LHCN-M2 (cell line): ENCODE data around the gene TMEM182. TPM values are rescaled to one million over a fixed set of nuclear protein-coding genes. Genes with fewer than 3 reads are reported as not detected.
A peak's percentile ranks its signal among the peaks of the same experiment; 100 is the strongest.

ENCODE experiments used
- DNase-seq: peaks from one replicate; pipeline ENCODE4 v3.0.0-alpha.2; 2012; ENCODE audit warnings: low read depth
- total RNA-seq: library from RNA; depleted of rRNA; stranded (reverse); fragments of >200 nt; gene quantifications from 2 replicates; pipeline ENCODE4 v1.2.3, GENCODE V29; 2014

TMEM182 gene
- total RNA-seq, 1 experiment from 2014 or later, result 4.0 TPM

DNA sequence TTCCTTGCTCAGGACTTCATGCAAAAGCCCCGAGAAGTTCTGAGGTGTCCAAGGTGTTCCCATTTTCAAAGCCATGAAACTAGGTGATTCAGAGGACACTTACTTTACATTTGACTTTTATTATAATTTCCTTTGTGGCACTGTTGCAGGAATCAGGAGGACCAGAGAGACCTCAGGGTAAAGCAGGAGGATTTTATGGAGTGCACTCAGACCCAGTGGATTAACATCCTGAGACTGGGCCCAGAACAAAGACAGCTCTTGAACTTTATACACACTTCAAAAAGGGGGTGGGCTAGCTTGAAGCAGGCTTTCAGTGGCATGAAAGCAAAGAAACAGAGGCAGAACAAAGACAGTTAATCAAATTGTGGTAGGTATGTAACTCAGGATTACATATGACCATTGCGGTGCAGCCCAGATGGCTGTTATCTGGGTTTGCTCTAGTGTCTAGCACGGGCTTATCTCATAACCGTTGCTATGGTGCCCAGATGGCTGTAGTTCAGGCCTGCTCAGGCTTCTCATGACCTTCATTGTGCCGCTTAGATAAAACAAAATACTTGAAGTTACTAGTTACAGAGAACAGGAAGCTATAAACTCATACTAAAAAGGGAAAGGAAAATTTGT lies 39.4 kb downstream of the TMEM182 start:
- peak; percentile 26 for DNase-seq

DNA sequence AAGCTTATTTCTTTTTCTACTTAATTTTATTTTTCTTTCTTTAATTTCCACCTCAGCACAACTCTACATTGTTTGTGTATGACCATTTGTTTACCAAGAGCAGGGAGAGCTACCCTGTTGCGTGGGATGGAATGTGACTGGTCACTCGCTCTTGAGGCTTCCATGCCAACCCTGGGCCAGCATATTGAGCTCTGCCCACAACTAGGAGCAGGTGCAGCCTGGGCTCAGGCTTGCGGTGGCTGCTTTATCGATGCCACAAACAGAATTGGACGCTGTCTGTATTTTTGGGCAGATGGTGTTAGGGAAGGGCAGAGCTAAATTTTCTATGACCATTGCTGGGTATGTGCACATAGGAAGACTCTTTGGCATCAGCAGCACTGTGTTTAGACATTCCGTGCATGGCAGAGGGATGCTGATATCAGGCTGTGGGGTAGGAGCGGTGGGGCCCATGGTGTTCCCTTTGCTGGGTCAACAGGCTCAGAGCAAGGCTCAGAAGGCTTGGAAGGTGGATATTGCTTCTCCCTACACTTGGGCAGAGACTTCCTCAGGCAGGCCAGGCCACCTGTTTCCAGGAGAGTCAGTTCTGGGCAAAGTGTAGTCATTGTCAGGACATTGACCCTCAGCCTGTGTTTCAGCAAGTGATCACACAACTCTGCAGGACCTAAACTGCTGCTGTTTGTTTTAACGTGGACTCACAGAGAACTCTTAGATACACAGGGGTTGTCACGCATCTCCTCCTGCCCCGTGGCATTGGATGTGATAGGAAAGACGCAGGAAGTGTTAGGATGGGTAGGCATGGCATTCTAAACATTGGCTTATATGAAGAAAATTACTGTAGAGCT lies 40.2 kb downstream of the TMEM182 start:
- DNase-seq, result no peak

DNA sequence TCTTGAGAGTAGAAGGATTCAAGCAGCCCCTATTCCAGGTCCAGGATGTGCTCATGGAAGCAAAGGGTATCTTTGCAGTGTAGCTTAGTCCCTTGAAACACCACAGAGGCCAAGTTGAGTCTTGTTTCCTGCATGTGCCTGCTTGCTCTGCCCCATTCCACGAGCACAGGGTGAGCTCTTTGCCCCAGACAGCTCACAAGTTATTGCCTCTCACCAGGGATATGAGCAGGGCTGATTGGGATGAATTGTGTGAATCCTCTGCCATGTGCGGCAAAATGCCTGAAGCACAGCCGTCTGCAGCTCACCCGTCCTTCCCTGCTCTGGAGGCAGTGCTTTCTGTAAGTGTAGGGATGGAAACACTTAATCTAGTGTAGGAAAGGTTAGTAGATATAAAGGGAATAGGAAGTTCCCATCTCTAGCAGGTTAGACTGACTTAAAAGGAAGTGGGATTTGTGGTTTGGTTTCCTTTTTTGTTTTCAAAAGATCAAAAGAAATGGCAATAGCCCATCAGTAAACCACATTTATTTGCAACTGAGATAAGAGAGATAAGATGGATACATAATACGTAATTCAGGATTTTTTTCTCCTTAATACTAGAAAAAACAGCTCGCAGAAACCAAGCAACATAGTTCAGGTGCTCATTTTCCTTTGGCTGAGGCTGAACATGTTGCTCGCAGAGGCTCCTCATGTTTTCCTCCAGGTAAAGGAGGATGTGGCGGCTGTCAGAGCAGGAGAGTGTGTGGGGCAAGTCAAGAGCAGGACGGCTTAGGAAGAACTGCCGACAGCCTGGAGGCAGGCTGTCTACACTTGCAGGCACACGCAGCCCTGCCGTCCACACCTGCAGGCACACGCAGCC lies 41.4 kb downstream of the TMEM182 start:
- DNase-seq, result no peak

DNA sequence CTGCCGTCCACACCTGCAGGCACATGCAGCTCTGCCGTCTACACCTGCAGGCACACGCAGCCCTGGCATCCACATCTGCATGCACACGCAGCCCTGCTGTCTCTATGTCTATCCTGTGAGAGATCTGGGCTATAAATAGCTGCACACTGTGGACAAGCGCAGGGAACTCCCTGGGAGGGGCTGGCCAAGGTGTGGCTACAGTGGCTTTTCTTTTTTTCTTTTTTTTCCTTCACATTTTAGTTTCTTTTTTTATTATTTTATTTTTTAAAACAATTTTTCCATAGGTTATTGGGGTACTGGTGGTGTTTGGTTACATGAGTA lies 42.0 kb downstream of the TMEM182 start:
- DNase-seq, result no peak

DNA sequence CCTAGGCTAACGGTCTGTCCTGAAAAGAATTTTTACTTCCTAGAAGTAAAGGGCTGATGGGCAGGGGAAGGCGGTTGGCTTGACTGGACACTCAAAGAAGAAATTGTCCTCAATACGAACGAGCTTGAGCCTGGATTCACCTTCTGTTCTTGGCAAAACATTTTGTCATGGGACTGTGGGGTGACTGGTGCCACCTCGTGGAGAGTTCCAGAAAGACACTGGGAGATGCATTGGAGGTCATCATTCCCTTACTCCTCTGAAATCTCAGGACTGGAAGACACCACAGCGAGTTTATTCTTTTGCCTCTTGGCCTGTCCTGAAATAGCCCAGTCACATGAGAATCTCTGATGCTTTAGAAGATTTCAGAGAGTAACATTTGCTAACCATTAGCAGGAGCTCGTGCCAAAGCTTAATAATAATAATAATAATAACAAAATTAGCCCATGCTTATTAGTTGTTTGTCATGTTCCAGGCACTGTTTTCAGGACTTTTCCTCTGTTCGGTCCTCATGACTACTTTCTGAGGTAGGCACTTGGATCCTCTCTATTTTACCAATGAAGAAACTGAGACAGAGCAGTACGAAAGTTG lies 44.5 kb downstream of the TMEM182 start:
- peak; percentile 63 for DNase-seq

DNA sequence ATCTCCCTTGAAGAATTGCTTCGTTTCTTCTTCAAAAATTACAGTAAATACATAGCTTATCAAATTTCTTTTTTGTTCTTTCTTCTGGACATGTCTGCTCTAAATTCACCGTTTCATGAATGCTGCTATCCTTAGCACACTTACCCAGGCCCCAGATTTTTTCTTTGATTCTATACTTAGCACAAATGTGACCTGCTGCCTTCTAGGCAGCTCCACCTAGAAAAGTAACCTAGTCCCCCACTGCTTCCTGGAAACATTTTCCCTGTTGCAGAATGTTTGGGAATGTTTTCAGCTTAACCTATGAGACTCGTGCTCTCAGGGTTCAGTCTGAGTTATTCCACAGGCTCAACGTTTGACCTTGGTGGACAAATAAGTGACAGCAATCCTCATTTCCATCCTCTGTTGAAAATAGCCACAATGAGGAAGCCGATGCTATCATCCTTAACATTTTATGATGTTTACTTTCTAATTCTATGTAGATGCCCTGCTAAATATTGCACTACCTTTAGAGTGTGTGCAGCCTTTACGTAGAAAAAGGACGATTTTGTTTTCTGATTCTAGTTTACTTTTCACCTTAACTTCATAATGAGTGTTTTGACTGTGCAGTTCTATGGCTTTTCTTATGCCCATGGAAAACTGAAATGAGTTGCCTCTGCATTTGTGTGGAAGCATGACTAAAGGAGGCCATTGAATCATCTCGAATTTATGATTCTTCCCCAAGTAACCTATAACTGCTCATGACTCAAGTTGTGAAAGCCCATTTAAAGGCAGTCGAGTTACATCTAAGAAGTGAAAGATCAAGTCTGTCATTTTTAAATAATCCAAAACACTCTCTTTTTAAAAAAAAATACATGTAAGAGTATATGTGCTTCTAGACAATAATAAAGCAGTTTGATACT lies 47.7 kb downstream of the TMEM182 start:
- DNase-seq, result peak; percentile 14

DNA sequence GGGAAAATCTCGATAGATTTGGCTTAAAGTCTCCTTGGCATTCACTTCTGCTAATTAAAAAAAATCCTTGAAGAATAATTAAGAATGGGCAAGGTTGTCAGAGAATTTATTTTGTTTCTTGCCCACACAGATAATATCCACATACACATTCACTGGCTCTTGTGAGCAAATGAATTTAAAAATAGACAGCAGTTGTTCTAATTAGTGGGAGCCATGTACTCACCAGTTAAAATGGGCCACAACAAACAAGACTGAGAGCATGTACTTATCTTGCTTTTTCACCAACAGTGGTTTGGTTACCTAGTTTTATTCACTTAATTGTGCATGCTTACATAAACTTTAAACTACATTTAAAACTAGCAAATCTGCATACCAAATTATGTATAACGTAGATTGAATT lies 53.5 kb downstream of the TMEM182 start:
- no peak for DNase-seq

DNA sequence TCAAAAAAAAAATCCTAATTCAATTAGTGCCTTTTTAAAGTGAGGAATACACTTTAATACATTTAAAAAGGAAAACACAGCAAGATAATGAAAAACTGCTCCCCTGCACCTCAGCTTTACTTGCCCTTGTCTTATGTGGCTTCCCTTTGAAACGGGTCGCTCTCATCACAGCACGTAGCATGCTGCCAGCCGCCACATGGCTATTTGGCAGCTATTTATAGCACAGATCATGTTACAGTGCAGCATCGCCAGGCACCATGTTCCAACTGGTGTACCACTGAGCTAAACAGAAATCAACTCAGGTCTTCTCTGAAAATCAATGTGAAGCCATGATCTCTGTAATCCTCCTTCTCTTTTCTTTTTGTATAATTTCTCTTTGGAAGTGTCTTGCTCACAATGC lies 65.1 kb downstream of the TMEM182 start:
- peak; percentile 52 for DNase-seq

DNA sequence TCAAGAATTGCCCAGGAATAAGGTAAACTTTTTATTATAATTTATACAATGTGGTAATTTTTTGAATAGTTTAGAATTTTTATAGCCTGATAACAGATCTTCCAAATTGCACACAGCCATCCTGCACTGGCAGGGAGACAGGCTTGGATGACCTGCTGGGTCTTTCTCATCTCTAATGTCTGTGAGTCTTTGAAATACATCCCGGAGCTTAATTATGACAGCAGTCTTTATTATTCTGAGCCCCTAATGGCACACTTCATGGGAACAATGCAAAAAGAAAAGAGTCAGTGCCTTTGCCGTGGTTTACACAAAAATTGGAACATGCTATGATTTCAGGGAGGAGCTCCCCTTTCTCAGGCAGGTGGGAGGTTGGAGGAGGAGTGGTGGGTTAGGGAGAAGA lies 71.0 kb downstream of the TMEM182 start:
- DNase-seq, result no peak

DNA sequence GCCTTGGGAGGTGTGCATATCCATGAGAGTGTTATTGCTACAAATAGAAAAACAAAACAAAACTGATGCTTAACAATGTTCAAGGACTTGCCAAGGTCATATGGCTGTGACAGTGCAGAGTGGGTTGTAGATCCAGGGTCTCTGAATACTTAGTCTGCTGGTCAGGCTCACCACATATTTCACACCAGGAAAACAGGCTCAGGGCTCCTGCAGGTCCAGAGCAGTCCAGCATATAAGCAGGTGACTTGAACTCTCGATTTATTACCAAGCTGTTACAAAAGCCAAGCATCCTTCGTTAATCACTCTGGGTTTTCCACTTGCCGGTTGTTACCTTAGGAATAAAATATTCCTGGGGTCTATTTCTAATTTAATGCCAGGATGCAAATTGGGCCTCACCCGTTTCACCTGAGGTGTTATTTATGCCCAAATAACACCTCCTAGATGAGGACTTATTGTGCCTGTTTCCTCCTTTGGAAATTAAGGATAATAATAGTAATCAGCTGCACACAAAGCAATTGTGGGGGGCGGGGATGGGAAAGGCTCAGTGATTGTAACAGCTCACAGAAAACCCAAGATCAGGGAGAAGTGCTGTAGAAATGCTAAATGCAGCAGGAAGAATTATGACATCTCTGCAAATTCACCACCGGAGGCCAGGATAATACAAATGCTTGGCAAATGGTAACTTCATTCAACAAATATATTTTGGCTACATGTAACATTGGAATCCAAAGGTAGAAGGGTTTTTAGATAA lies 72.9 kb downstream of the TMEM182 start:
- DNase-seq, result no peak

DNA sequence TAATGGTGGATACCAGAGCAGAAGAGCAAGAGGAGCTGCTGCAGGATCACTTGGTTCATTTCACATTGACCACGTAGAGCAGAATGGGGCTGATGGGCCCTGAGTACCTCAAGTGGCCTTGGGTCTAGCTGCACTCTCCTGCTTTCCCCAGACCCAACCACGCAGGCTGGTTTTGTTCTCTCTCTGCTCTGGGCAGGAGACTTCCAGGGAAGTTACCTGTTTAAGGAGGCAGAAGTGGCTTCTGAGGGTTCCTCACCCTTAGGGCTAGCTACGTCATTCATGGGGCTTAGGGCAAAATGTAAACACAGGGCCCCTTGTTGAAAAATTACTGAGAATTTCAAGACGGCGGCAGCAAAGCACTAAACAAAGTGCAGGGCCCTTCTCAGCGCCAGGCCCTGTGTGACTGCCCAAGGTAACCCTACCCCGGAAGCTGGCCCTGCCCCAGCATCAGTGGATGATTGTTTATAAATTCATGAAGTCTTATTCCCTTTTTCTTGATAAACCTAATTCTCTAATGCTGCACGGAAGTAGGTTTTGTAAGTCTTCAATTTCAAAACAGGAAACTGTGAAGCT lies 75.9 kb downstream of the TMEM182 start:
- DNase-seq, result no peak

DNA sequence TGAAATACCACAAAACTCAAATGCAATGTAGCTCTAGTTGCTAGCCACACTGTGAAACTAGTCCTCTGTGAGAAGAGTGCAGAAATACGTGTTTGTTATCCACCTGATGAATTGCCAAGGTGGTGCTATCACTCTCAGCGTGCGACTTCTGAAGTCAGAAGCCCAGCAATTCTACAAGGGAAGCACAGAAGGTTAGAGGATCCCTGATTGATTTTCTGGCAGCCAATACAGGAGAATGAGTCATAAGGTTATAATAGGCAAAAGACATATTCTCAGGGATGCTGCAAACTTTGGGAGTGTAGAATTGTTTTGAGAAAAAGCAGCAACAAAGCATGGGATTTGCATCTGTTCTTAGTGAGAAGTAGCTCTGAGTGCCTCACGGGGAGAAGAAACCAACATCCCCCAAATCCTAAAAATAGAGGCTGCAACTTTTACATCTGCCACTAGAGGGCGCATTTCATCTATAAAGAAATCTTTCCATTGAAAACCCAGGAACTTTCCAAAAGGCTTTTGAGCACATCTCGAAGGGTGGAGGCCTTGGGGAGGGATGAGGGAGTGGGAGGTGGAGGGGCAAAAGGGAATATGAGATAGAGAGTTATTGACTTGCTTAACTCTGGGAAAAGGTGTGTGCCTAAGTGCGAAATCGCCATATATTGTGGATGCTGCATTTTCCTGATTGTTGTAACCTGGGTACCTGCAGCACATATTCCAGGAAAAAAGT lies 78.0 kb downstream of the TMEM182 start:
- peak; percentile 38 for DNase-seq

DNA sequence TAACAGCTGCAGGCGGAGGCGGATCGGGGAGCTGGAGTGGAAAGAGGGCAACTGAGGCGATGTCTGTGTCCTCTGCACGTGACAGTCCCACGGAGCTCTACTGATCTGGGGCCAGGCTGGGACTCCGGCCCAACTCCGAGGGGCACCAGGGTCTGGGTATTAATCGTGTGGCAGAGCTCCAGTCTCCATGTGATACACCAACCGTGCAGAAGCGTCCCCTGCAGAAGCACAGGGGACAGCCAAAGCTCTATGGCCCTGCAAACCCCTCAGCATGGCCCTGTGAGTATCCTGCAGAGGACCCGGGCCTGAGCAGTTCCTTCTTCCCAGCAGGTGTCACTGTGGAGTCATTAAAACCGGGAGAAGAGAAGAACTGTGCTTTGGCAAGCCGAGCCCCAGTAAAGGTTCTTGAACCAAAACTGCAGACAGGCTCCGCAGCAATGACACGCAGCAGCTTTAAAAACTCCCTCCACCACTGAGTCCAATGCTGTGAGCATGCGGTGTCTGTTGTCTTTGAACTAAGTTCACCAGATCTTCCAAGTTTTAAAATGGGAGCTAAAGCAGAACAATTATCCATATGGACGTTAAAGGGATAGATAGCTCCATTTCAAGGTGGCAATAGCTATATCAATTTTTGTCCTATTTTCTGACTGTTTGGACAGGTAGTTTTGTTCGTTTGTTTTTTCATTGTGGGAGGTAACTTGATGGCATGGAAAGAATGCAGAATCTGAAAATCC lies 79.4 kb downstream of the TMEM182 start:
- DNase-seq, result peak; percentile 44

DNA sequence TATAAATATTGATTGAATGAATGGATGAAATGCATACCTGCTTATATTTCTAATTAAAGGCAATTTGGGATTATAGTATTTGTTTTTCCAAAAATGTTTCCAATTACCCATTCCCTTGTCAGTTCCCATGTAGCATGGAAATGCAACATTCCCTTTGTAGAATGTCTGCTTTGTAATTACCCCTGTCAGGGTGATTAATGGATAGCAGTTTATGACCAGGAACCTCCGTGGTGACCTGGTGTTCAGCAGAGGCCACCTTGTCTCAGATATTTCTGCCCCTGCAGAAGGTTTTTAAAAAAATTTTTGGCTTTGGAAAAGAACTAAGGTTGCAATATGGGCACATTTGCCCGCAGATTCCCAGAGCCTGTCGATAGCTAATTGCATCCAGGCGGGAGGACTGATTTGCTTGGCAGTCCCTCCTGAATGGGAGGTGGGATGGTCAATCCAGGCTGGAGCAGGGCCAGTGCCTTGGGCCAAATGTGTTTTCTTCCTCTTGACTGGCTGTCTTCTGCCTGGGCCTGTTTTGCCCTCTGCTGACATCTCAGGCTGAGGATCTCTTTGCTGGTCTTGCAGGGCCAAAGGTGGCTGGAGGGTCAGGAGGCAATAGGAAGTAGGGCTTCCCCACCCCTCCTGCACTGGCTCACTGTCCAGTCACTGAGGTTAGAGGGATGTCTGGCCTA lies 82.1 kb downstream of the TMEM182 start:
- no peak for DNase-seq

DNA sequence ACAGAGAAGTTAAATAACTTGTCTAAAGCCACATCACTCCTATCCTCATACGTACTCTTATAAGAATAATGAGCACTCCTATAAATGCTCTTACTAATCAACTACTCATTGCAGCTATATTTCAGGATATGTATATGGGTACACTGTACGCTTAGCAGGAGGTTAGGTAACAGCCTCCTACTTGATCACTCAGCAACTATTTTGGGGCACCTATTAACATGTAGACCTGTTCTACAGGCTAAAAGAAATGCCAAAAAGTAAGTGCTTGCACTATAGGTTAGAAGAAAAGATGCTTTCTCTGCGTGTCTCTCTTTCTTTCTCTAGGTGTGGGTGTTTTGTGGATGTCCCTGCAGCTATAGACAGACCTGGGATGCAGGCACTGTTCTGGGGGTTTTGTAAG lies 83.1 kb downstream of the TMEM182 start:
- no peak for DNase-seq

DNA sequence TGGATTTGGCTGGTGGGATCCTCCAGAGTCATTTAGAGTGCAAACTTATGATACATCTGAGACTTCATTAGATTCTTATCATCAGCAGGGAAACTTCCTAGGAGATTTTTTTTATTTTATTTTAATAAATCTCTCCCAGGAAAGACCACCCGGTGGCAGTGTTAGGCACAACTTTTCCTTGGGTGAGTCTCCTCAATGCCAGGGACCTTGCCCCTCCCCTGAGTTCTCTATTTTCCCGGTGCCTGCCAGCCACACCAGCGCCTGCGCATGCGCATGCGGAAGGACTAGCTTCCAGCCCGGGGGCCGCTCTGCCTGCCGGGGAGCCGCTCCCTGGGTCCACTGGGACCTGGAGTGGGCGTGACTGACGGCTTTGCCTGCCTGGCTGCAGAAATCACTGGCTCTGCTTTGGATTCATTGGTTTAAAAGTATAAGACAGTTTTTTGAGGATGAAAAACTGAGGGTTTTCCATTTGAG lies 86.6 kb downstream of the TMEM182 start:
- peak; percentile 83 for DNase-seq

DNA sequence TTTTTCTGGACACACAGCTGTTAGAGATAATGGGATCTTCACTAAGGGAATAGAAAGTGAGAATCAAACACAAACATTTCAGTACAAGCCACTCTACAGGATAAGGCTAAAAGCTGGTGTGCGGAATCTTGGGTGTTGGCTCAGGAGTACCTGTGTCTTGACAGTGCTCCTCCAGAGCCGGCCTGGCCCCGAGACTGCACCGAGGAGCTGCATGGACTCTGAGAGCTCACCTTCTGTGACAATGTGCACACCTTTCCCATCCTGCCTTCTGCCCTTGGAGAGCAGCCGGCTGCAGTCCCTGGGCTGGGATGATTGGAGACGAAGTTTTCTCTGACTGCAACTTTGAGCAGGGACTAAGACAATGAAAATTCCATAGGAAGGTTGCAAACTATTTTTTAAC lies 89.1 kb downstream of the TMEM182 start:
- no peak for DNase-seq

DNA sequence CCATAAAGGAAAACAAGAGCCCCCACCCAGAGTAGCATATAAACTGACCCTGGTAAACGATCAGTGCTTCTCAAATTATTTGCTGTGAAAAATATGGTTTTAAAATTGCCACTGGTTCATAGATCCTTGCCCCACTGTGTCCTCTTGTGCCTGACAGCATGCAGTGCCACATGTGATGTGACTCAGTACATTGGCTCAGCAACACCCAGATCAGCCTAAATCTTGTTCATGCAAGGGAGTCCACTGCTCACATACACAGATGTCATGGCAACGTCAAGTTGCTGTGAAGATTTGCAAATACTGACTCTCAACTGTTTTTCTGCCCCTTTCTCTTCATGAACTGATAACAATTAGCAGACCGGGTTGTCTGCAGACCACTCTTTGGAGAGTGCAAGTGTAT lies 91.0 kb downstream of the TMEM182 start:
- DNase-seq, result no peak
